ENCODE measurements around the gene HSF5. TPM values are rescaled to one million over a fixed set of nuclear protein-coding genes. Genes with fewer than 3 reads are reported as not detected.

Gene HSF5
- total RNA-seq, 1 donor from 2014 or later = 0.32 TPM

GRCh38 chr17:58378733-58379510 lies 109.3 kb downstream of the HSF5 start:
- no peak overlapping the region for H3K27ac ChIP-seq
- H3K4me1 ChIP-seq = peaks cover 55% of the 10 kb centered on the region
- TF ChIP-seq CTCF (IDR thresholded peaks at IDR 0.05) = no peak
- no peaks in the 10 kb centered on the region for H3K36me3 ChIP-seq
- H3K9me3 ChIP-seq = no peaks in the 10 kb centered on the region
- ATAC-seq (no peak), DNase-seq (no peak)
- intact Hi-C loops (cut with DNase I) = no loop called here
- H3K4me3 ChIP-seq = no peak overlapping the region
- no peaks in the 10 kb centered on the region for H3K27me3 ChIP-seq (ENCODE audit: low read depth)

- no peaks in the 10 kb centered on the region for H3K36me3 ChIP-seq
- no peaks in the 10 kb centered on the region for H3K9me3 ChIP-seq
- no peak overlapping the region for H3K4me3 ChIP-seq
- H3K4me1 ChIP-seq = peaks cover 45% of the 10 kb centered on the region
- no peak for ATAC-seq
- H3K27ac ChIP-seq = no peak overlapping the region
- TF ChIP-seq CTCF (IDR thresholded peaks at IDR 0.05) = no peak
- DNase-seq = no peak
- no peaks in the 10 kb centered on the region for H3K27me3 ChIP-seq (ENCODE audit: low read depth)
- intact Hi-C loops (cut with DNase I) = no loop called here
Observed at GRCh38 chr17:58377661-58378060, 110.5 kb downstream of the HSF5 start.

- DNase-seq = no peak
- ATAC-seq = peak; percentile 76 to 83
- Histone ChIP-seq H3K9me3 (no peaks in the 10 kb centered on the region), H3K36me3 (no peaks in the 10 kb centered on the region), H3K4me1 (peaks cover 40% of the 10 kb centered on the region), H3K4me3 (no peak overlapping the region), H3K27me3 (ENCODE audit: low read depth) (no peaks in the 10 kb centered on the region), H3K27ac (no peak overlapping the region)
- intact Hi-C loops (cut with DNase I) = no loop called here
- TF ChIP-seq CTCF (IDR thresholded peaks at IDR 0.05) = no peak
Observed at GRCh38 chr17:58377093-58377601, 111.1 kb downstream of the HSF5 start.

- H3K36me3 ChIP-seq = no peaks in the 10 kb centered on the region
- H3K27ac ChIP-seq = no peak overlapping the region
- H3K4me3 ChIP-seq = no peak overlapping the region
- no peaks in the 10 kb centered on the region for H3K27me3 ChIP-seq (ENCODE audit: low read depth)
- intact Hi-C loops (cut with DNase I) = no loop called here
- DNase-seq (no peak), ATAC-seq (peak; percentile 51 to 72)
- H3K9me3 ChIP-seq = no peaks in the 10 kb centered on the region
- peaks cover 34% of the 10 kb centered on the region for H3K4me1 ChIP-seq
- TF ChIP-seq CTCF (IDR thresholded peaks at IDR 0.05) = no peak
Observed at GRCh38 chr17:58376472-58377000, 111.7 kb downstream of the HSF5 start.

- intact Hi-C loops (cut with DNase I) = no loop called here
- ATAC-seq = no peak
- Histone ChIP-seq H3K36me3 (no peaks in the 10 kb centered on the region), H3K27ac (no peak overlapping the region), H3K4me3 (no peak overlapping the region), H3K9me3 (no peaks in the 10 kb centered on the region), H3K27me3 (ENCODE audit: low read depth) (no peaks in the 10 kb centered on the region), H3K4me1 (peaks cover 26% of the 10 kb centered on the region)
- TF ChIP-seq CTCF (IDR thresholded peaks at IDR 0.05) = no peak
- no peak for DNase-seq
Observed at GRCh38 chr17:58375811-58376210, 112.4 kb downstream of the HSF5 start.
